Measurements from ENCODE around the gene XPR1. TPM values are rescaled to one million over a fixed set of nuclear protein-coding genes. Genes with fewer than 3 reads are reported as not detected.

Gene XPR1
- total and polyA plus RNA-seq, 2 experiments from 2014 or later: 4.9 to 15.6 TPM

- Histone ChIP-seq H3K9me2 (ENCODE audit: insufficient read depth) (no peaks in the 10 kb centered on the region), H3K4me1 (ENCODE audit: insufficient read depth) (no peaks in the 10 kb centered on the region), H2AFZ (no peak overlapping the region), H3K4me3 (no peak overlapping the region), H3K4me2 (ENCODE audit: unreplicated experiment) (no peak overlapping the region), H4K20me1 (ENCODE audit: insufficient read depth) (no peaks in the 10 kb centered on the region), H3F3A (ENCODE audit: insufficient read depth) (no peaks in the 10 kb centered on the region), H3K27me3 (replicated peaks; ENCODE audit: insufficient read depth) (0 out of 2 replicates have a peak, but pooled peaks cover 3% of the 10 kb centered on the region), H3K27ac (no peak overlapping the region), H3K9me3 (ENCODE audit: low read depth) (no peaks in the 10 kb centered on the region), H3K36me3 (ENCODE audit: low read depth) (no peaks in the 10 kb centered on the region), H3K79me2 (ENCODE audit: insufficient read depth) (no peaks in the 10 kb centered on the region), H3K9ac (no peak overlapping the region)
- TF ChIP-seq EZH2phosphoT487 (IDR thresholded peaks at IDR 0.05; ENCODE audit: insufficient read depth, low read depth) (no peak), EZH2 (IDR thresholded peaks at IDR 0.05; ENCODE audit: insufficient read depth, poor library complexity, severe bottlenecking) (no peak)
- in situ Hi-C loops (cut with MboI): no loop called here
- DNase-seq: no peak
These were observed 34.3 kb upstream of the XPR1 start for GRCh38 chr1:180597520-180597919.

- peak overlapping the region; percentile 48; the same call in 1 of the 2 replicates for H2AFZ ChIP-seq
- WGBS, 2 experiments (ENCODE audit: low coverage in 1 of 2, low lambda C conversion rate in 2 of 2, missing lambda C conversion rate in 2 of 2): 32 to 36% methylated on average over 6 of the region's 6 CpGs
- in situ Hi-C loops (cut with MboI): no loop called here
These were observed 33.4 kb upstream of the XPR1 start for GRCh38 chr1:180598333-180598974.

GRCh38 chr1:180600343-180600742 lies 31.5 kb upstream of the XPR1 start:
- H4K20me1 ChIP-seq (ENCODE audit: insufficient read depth): no peaks in the 10 kb centered on the region
- H3K9me2 ChIP-seq (ENCODE audit: insufficient read depth): no peaks in the 10 kb centered on the region
- no peak overlapping the region for H2AFZ ChIP-seq
- no peak overlapping the region for H3K9ac ChIP-seq
- no peak for DNase-seq
- no peaks in the 10 kb centered on the region for H3K4me1 ChIP-seq (ENCODE audit: insufficient read depth)
- H3K4me2 ChIP-seq (ENCODE audit: unreplicated experiment): no peak overlapping the region
- 96 to 100% methylated on average over 1 of the region's 1 CpG for WGBS, 2 experiments (ENCODE audit: low coverage in 1 of 2, low lambda C conversion rate in 2 of 2, missing lambda C conversion rate in 2 of 2)
- H3K27ac ChIP-seq: no peak overlapping the region
- H3K9me3 ChIP-seq (ENCODE audit: low read depth): no peaks in the 10 kb centered on the region
- no peaks in the 10 kb centered on the region for H3K79me2 ChIP-seq (ENCODE audit: insufficient read depth)
- H3F3A ChIP-seq (ENCODE audit: insufficient read depth): no peaks in the 10 kb centered on the region
- H3K4me3 ChIP-seq: no peak overlapping the region
- in situ Hi-C loops (cut with MboI): no loop called here
- no peaks in the 10 kb centered on the region for H3K36me3 ChIP-seq (ENCODE audit: low read depth)
- H3K27me3 ChIP-seq (replicated peaks; ENCODE audit: insufficient read depth): 0 out of 2 replicates have a peak, but pooled peaks cover 3% of the 10 kb centered on the region
- no peak for TF ChIP-seq EZH2phosphoT487 (IDR thresholded peaks at IDR 0.05; ENCODE audit: insufficient read depth, low read depth)

More at GRCh38 chr1:180598333-180598974, 33.4 kb upstream of the XPR1 start:
- no peak overlapping the region for H3K4me3 ChIP-seq
- no peaks in the 10 kb centered on the region for H3K4me1 ChIP-seq (ENCODE audit: insufficient read depth)
- no peaks in the 10 kb centered on the region for H4K20me1 ChIP-seq (ENCODE audit: insufficient read depth)
- no peak overlapping the region for H3K27ac ChIP-seq
- no peaks in the 10 kb centered on the region for H3F3A ChIP-seq (ENCODE audit: insufficient read depth)
- TF ChIP-seq EZH2 (IDR thresholded peaks at IDR 0.05; ENCODE audit: insufficient read depth, poor library complexity, severe bottlenecking) (no peak), EZH2phosphoT487 (IDR thresholded peaks at IDR 0.05; ENCODE audit: insufficient read depth, low read depth) (no peak)
- H3K36me3 ChIP-seq (ENCODE audit: low read depth): no peaks in the 10 kb centered on the region
- H3K9ac ChIP-seq: no peak overlapping the region
- H3K4me2 ChIP-seq (ENCODE audit: unreplicated experiment): no peak overlapping the region
- no peaks in the 10 kb centered on the region for H3K9me3 ChIP-seq (ENCODE audit: low read depth)
- H3K9me2 ChIP-seq (ENCODE audit: insufficient read depth): no peaks in the 10 kb centered on the region
- 0 out of 2 replicates have a peak, but pooled peaks cover 3% of the 10 kb centered on the region for H3K27me3 ChIP-seq (replicated peaks; ENCODE audit: insufficient read depth)
- DNase-seq: no peak
- H3K79me2 ChIP-seq (ENCODE audit: insufficient read depth): no peaks in the 10 kb centered on the region

GRCh38 chr1:180601512-180601911 lies 30.3 kb upstream of the XPR1 start:
- no peak overlapping the region for H3K27ac ChIP-seq
- in situ Hi-C loops (cut with MboI): no loop called here
- no peak overlapping the region for H3K9ac ChIP-seq
- no peak for TF ChIP-seq EZH2 (IDR thresholded peaks at IDR 0.05; ENCODE audit: insufficient read depth, poor library complexity, severe bottlenecking)
- TF ChIP-seq EZH2phosphoT487 (IDR thresholded peaks at IDR 0.05; ENCODE audit: insufficient read depth, low read depth): no peak
- H3F3A ChIP-seq (ENCODE audit: insufficient read depth): no peaks in the 10 kb centered on the region
- no peaks in the 10 kb centered on the region for H3K36me3 ChIP-seq (ENCODE audit: low read depth)
- 0 out of 2 replicates have a peak, but pooled peaks cover 3% of the 10 kb centered on the region for H3K27me3 ChIP-seq (replicated peaks; ENCODE audit: insufficient read depth)
- 23 to 28% methylated on average over 1 of the region's 1 CpG for WGBS, 2 experiments (ENCODE audit: low coverage in 1 of 2, low lambda C conversion rate in 2 of 2, missing lambda C conversion rate in 2 of 2)
- H4K20me1 ChIP-seq (ENCODE audit: insufficient read depth): no peaks in the 10 kb centered on the region
- no peaks in the 10 kb centered on the region for H3K4me1 ChIP-seq (ENCODE audit: insufficient read depth)
- H2AFZ ChIP-seq: no peak overlapping the region
- H3K9me3 ChIP-seq (ENCODE audit: low read depth): no peaks in the 10 kb centered on the region
- H3K4me2 ChIP-seq (ENCODE audit: unreplicated experiment): no peak overlapping the region
- no peaks in the 10 kb centered on the region for H3K9me2 ChIP-seq (ENCODE audit: insufficient read depth)
- H3K4me3 ChIP-seq: no peak overlapping the region
- H3K79me2 ChIP-seq (ENCODE audit: insufficient read depth): no peaks in the 10 kb centered on the region
- no peak for DNase-seq

Data from GM23248 (cell line).